Muscle of leg (tissue), 11 donors: Measurements from ENCODE around the gene CEBPA. TPM values are rescaled to one million over a fixed set of nuclear protein-coding genes. Genes with fewer than 3 reads are reported as not detected.
A peak's percentile ranks its signal among the peaks of the same experiment; 100 is the strongest.
"Not testable (repeated sequence)": the region's sequence is repeated elsewhere in the genome, so short reads cannot be mapped to it uniquely, and the experiment has no call there.

ENCODE experiments used
- DNase-seq: peaks from one replicate; pipeline ENCODE4 v3.0.0; 2013
- H3K27ac ChIP-seq: one replicate; pipeline ENCODE4 v1.5.1; 2013; ENCODE audit warnings: mild to moderate bottlenecking, low read length, control low read depth
- H3K27me3 ChIP-seq: one replicate; pipeline ENCODE4 v1.6.1; 2013; ENCODE audit warnings: low read length; ENCODE audit not compliant: control insufficient read depth, insufficient read depth
- H3K36me3 ChIP-seq: one replicate; pipeline ENCODE4 v1.6.1; 2013; ENCODE audit warnings: low read length; ENCODE audit not compliant: control insufficient read depth, insufficient read depth
- H3K4me1 ChIP-seq: one replicate; pipeline ENCODE4 v1.6.1; 2013; ENCODE audit warnings: low read length; ENCODE audit not compliant: control insufficient read depth, insufficient read depth
- H3K4me3 ChIP-seq: one replicate; pipeline ENCODE4 v1.5.1; 2013; ENCODE audit warnings: low read length, control low read depth
- H3K9me3 ChIP-seq: replicated peaks from 2 replicates; pipeline ENCODE4 v1.6.1; 2013; ENCODE audit warnings: low read depth, low read length; ENCODE audit not compliant: control insufficient read depth
- WGBS: methylation state at CpG from one replicate; pipeline ENCODE4 v1.1.5; 2013; ENCODE audit warnings: missing lambda C conversion rate; ENCODE audit not compliant: insufficient coverage; 5-methylcytosine and 5-hydroxymethylcytosine counted together
- polyA plus RNA-seq, 8 donors: library from polyadenylated mRNA; unstranded; fragments of 120-200 nt; gene quantifications; one replicate each; pipeline versions ENCODE4 v1.2.1 to v1.2.3, GENCODE V29; 2013; ENCODE audit warnings: inconsistent platforms in 1 of 8, low replicate concordance in 1 of 8; ENCODE audit not compliant: insufficient read length in 8 of 8, insufficient read depth in 1 of 8
- total RNA-seq: library from RNA; stranded (reverse); fragments of 120-200 nt; gene quantifications from one replicate; pipeline ENCODE4 v1.2.4, GENCODE V29; 2013

Gene CEBPA
- total and polyA plus RNA-seq, 9 donors = 3.9 to 11.3 (median 5.4) TPM

GRCh38 chr19:33295621-33296487 is 6.5 kb downstream of the CEBPA start:
- H3K27ac ChIP-seq = peak overlapping the region; percentile 29
- no peak for DNase-seq
- peaks cover 51% of the 10 kb centered on the region for H3K4me1 ChIP-seq
- no peak overlapping the region for H3K4me3 ChIP-seq
- no peaks in the 10 kb centered on the region for H3K36me3 ChIP-seq
- 61% methylated on average over 8 of the region's 12 CpGs for WGBS
- H3K9me3 ChIP-seq = no peaks in the 10 kb centered on the region
- peaks cover 39% of the 10 kb centered on the region for H3K27me3 ChIP-seq

- H3K9me3 ChIP-seq, H3K36me3 ChIP-seq, H3K4me3 ChIP-seq, DNase-seq, H3K27ac ChIP-seq: not testable (repeated sequence)
- H3K4me1 ChIP-seq = peaks cover 45% of the 10 kb centered on the region
- peaks cover 31% of the 10 kb centered on the region for H3K27me3 ChIP-seq
- 94% methylated on average over 5 of the region's 7 CpGs for WGBS
Observed at GRCh38 chr19:33295046-33295445, 7.3 kb downstream of the CEBPA start.

GRCh38 chr19:33294058-33294798 is 8.1 kb downstream of the CEBPA start:
- Histone ChIP-seq H3K27ac (no peak overlapping the region), H3K4me1 (peaks cover 37% of the 10 kb centered on the region), H3K4me3 (no peak overlapping the region), H3K27me3 (peaks cover 24% of the 10 kb centered on the region), H3K36me3 (no peaks in the 10 kb centered on the region), H3K9me3 (peaks cover 5% of the 10 kb centered on the region)
- WGBS = 88% methylated on average over 7 of the region's 13 CpGs
- no peak for DNase-seq

GRCh38 chr19:33293255-33294057 is 8.9 kb downstream of the CEBPA start:
- 29% methylated on average over 13 of the region's 22 CpGs for WGBS
- peaks cover 34% of the 10 kb centered on the region for H3K4me1 ChIP-seq
- no peak overlapping the region for H3K4me3 ChIP-seq
- DNase-seq = peak; percentile 83
- H3K27ac ChIP-seq = peak overlapping the region; percentile 14
- peaks cover 6% of the 10 kb centered on the region for H3K9me3 ChIP-seq
- H3K36me3 ChIP-seq = no peaks in the 10 kb centered on the region
- H3K27me3 ChIP-seq = peaks cover 17% of the 10 kb centered on the region

- DNase-seq = no peak
- Histone ChIP-seq H3K4me3 (no peak overlapping the region), H3K4me1 (peaks cover 34% of the 10 kb centered on the region), H3K9me3 (peaks cover 6% of the 10 kb centered on the region), H3K36me3 (no peaks in the 10 kb centered on the region), H3K27me3 (peaks cover 9% of the 10 kb centered on the region), H3K27ac (peak overlapping the region; percentile 14)
- 64% methylated on average over 16 of the region's 16 CpGs for WGBS
Observed at GRCh38 chr19:33292595-33293254, 9.6 kb downstream of the CEBPA start.

GRCh38 chr19:33291623-33292534 is 10.5 kb downstream of the CEBPA start:
- Histone ChIP-seq H3K4me3 (no peak overlapping the region), H3K9me3 (peaks cover 6% of the 10 kb centered on the region), H3K27me3 (peaks cover 9% of the 10 kb centered on the region), H3K4me1 (peaks cover 27% of the 10 kb centered on the region), H3K27ac (no peak overlapping the region), H3K36me3 (no peaks in the 10 kb centered on the region)
- WGBS = 85% methylated on average over 12 of the region's 15 CpGs
- no peak for DNase-seq

- no peak for DNase-seq
- 86% methylated on average over 11 of the region's 14 CpGs for WGBS
- H3K9me3 ChIP-seq = peaks cover 6% of the 10 kb centered on the region
- peaks cover 20% of the 10 kb centered on the region for H3K4me1 ChIP-seq
- H3K27ac ChIP-seq = no peak overlapping the region
- H3K36me3 ChIP-seq = no peaks in the 10 kb centered on the region
- H3K4me3 ChIP-seq = no peak overlapping the region
- peaks cover 9% of the 10 kb centered on the region for H3K27me3 ChIP-seq
Observed at GRCh38 chr19:33290956-33291622, 11.2 kb downstream of the CEBPA start.

GRCh38 chr19:33290082-33290815 is 12.1 kb downstream of the CEBPA start:
- Histone ChIP-seq H3K36me3 (no peaks in the 10 kb centered on the region), H3K4me1 (peaks cover 19% of the 10 kb centered on the region), H3K27ac (no peak overlapping the region), H3K4me3 (no peak overlapping the region), H3K9me3 (peaks cover 6% of the 10 kb centered on the region), H3K27me3 (peaks cover 9% of the 10 kb centered on the region)
- 79% methylated on average over 9 of the region's 11 CpGs for WGBS
- no peak for DNase-seq
